NCI-H1092 treated with DMSO at 0.1 percent for 48 hours (cell line): Measurements from ENCODE around the gene KLK13.
A peak's percentile ranks its signal among the peaks of the same experiment; 100 is the strongest.

Experiments used
- DNase-seq: peaks from one replicate; lab custom pipeline; 2025; lab: John Stamatoyannopoulos, UW

Gene KLK13, protein sequence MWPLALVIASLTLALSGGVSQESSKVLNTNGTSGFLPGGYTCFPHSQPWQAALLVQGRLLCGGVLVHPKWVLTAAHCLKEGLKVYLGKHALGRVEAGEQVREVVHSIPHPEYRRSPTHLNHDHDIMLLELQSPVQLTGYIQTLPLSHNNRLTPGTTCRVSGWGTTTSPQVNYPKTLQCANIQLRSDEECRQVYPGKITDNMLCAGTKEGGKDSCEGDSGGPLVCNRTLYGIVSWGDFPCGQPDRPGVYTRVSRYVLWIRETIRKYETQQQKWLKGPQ

DNA sequence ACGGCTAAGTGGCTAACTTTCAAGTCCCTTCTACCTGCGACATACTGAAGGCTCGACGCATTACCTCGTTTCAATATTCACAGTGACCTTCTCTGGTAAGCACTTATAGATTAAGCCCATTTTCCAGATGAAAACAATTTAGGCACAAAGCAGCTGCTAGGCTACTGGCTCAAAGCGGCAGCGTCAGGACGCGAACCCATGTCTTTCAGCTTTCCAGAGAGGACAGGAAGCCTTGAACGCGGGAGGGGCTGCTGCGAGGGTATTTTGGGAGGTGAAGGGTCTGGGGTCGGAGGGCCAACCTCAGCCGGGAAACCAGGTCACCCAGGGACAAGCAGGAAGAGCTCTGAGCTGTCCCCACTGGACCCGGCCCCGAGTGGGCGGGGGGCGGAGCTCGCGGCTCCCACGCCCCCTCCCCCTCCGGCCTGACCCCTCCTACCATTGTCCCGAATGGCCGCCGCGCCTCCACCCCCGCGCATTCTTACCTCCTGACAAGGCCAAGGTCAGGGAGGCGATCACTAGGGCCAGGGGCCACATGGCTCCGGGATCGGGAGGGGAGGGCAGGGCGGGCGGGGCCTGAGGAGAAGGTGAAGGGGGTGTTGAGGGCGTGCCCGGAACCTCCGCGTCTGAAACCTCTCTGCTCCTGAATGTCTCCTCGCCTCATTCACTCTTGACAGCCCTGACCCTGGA is at the start of gene KLK13:
Gene KLK13 (minus strand): TSS at position 559 of the 687 bp plus-strand sequence. CDS start 25 bp downstream, at position 534.
- no peak for DNase-seq

DNA sequence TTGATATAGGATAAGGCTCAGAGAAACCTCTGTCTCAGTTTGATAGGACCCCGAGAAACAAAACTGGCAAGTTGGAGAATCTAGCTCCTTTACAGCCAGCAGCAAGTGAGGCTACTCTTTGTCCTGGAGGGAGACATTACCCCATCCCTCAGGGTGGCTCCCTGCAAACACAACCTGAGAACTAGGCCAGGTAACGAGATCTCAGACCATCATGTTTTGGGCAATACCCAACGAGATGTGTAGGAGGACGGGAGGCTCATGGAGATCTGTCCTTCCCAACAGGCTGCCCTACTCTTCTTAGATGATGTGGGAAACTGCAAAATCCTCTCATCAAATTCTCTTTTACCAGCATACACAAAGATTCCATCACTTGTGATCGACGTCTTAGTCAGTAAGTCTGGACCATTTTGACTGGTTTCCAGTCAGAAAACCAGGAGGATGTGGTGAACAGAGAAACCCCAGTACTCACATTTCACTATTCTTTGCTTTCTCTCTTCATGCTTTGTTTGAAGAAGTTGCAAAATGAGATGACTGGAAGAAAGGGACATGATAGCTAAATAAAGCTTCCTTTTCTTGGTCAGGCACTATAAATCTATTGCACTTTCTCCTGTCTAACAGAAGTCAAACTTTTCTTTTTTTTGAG is 49.3 kb upstream of the KLK13 start:
- no peak for DNase-seq

DNA sequence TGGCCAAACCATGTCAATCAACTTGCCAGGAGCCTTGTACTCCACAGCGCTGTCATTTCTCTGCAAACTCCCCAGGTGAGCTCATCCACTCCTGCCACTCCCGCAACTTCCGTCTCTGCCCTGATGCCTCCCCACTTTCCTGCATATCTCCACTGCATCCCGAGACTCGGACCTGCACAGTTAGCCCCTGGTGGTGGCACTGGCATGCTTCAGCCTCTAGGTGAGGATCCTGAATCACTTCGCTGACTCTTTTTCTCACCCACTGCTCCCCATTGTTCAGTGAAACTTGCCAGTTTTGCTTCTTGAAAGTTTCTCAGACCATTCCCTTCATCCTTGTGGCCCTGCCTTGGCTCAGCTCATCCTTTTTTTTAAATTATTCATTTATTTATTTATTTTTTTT is 46.7 kb upstream of the KLK13 start:
- DNase-seq = no peak

DNA sequence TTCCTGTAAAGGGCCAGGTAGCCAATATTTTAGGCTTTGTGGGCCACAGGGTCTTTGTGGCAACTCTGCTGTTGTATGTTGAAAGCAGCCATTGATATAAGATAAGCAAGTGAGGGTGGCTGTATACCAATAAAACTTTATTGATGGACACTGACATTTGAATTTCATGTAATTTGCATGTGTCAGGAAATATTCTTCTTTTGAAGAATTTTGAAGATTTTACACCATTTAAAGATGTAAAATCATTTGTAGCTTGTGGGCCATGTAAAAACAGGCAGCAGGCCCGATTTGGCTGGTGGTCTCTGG is 45.7 kb upstream of the KLK13 start:
- DNase-seq = no peak

DNA sequence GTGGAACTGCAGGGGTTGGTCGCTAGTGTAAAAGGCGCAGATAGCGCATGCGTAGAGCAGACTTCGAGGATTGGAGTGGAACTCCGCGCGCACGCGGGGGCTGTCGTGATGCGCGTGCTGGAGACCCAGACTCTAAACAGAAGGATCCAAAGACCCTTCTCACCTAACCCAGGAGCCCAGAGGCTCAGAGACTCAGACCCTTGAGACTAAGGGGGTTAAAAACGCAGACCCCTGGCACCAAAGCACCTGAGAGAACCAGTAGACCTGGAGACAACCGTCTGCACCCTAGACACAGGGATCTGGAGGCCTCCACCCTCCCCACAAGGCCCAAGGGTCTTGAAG is 43.9 kb upstream of the KLK13 start:
- DNase-seq = peak; percentile 86

DNA sequence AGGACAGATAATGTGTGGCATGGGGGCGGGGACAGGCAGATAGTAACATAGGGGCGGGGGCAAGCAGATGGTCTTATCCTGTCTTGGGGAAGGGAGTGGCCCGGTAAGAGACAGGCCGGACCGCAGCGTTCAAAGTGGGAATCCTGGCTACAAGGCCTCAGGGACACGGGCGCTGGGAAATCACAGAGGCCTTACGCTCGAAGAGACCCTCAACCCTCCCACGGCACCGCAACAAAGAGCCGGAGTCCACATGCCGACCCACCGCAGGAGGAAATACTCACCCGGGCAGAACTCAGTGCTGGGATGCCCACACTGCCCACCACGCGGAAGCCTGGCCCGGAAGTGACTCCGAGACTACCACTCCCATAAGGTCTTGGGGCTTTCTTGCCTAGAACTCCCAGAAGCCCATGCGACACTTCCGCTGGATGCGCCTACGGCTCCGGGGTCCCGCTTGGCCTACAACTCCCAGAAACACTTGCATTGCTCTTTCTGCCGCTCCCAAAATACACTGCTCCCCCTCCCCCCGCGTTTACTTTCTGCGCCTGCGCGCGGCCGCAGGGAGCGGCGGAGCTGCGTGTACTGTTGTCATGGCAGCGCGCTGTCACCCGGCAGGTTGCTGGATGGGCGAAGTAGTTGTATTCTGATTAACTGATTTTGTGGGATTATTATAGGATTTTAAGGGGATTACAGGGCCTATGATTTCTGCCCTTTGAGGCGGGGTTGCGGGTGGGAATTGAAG is 43.3 kb upstream of the KLK13 start, which contains the start of gene CTU1:
Gene CTU1 (minus strand): TSS at position 344 of the 739 bp plus-strand sequence. CDS start 3,840 bp downstream, outside the sequence.
- peak; percentile 96 for DNase-seq

DNA sequence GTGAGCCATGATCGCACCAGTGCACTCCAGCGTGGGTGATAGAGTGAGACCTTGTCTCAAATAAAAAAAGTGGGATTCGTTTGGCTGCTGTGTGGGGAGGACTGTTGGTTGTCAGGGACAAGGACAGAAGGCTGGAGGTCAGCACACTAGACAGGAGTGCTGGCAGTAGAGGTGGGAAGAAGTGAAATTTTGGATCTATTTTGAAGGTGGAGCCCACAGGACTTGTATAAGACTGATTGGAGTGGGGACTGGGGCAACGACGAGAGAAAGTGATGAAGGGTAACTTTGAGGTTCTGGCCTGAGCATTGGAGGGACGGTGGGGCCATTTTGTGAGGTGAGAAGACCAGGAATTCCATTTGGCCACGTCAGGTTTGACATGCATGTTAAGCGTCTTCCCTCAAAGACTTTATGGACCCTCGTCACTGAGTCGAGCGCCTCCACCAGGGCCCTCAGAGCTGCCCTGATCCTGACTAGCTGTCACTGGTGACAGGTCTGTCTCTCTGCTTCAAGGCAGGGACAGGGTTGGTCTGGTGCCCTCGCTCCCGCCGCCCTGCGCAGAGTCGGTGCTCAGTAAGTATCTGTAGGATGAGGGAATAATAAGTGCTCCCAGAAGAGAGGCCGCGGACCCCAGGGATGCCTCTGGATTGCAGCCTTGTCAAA is 42.6 kb upstream of the KLK13 start:
- no peak for DNase-seq

DNA sequence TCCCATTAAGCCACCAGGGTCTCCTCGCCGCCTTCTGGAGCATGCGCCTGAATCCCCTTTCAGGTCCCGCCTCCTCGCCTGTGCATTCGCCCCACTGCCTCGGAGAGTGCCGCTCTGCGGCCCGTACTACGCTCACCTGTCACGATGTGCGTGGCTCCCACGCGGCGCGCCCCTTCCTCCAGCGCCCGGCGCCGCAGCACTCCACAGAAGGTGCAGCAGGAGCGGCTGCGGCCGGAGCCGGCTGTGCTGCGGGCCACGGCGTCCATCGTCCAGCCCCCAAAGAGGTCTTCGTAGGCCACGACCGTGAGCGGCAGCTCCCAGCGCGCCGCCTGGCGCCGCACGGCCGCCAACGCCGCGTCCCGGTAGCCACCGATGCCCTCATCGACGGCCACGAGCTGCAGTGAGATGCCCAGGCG is 39.0 kb upstream of the KLK13 start:
- DNase-seq = no peak

DNA sequence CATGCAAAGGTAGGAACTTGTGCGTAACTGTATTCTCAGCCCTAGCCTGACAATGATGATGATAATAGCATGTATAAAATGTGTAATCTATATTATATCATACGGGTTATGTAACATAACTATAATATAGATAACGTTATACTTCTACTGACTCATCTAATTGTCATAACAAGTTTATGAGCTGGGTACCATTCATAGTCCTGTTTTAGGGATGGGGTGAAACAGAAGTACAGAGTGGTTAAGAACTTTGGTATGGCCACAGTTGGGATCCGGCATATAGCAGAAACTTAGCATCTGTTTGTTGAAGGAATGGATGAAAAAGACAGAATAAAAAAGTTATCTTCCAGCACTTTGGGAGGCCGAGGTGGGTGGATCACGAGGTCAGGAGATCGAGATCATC is 38.1 kb upstream of the KLK13 start:
- DNase-seq = no peak

DNA sequence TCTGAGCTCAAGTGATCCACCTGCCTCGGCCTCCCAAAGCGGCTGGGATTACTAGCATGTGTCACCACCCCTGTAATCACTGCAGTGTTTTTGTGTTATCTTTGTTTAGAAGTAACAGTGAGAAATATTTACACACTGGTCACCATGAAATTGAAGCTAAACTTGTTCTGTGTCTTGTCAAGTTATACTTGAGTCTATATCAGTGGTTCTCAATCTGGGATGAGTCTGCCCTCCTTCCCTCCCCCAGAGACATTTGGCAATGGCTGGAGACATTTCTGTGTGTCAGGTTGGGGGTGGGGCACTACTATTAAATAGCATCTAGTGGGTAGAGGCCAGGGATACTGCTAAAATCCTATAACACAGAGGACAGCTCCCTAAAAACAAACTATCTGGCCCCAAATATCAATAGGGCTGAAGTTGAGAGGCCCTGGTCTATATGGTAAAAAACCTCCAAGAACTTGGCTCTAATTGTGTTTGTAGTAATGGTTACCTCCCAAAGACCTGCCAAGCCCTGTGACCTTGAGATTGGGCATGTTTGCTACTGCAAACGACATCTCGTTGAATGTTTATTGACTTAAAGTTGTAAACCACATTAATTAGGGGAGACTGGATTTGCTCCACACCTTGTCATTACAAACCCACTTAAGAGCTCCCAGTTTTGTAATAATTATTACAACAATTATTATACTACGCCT is 36.4 kb upstream of the KLK13 start:
- no peak for DNase-seq

DNA sequence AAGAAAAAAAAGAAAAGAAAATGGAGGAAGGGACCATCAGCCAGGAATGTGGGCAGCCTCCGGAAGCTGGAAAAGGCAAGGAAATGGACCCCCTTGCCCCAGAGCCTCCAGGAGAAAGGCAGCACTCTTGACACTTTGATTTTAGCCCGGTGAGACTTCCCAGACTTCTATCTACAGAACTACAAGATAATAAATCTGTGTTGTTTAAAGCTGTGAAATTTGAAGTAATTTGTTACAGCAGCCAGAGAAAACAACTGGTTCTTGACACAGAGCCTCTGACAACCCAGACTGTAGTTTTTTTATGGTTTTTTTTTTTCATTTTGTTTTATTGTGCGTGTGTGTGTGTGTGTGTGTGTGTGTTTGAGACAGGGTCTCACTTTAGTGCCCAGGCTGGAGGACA is 35.7 kb upstream of the KLK13 start:
- DNase-seq = no peak

DNA sequence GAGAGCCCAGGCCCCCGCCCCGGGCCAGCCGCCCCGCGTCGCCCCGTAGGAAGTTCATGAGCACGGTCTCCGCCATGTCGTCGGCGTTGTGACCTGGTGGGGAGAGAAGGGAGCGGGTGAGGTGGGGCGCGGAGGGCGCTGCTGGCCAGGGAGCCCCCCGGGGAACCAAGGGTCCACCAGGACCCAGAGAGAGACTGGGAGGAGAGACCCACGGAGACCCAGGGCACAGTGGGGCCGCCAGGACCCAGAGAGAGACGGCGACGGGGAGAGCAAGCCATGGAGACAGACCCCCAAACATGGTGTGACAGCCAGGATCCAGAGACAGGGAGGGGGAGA is 34.1 kb upstream of the KLK13 start:
- DNase-seq = no peak

DNA sequence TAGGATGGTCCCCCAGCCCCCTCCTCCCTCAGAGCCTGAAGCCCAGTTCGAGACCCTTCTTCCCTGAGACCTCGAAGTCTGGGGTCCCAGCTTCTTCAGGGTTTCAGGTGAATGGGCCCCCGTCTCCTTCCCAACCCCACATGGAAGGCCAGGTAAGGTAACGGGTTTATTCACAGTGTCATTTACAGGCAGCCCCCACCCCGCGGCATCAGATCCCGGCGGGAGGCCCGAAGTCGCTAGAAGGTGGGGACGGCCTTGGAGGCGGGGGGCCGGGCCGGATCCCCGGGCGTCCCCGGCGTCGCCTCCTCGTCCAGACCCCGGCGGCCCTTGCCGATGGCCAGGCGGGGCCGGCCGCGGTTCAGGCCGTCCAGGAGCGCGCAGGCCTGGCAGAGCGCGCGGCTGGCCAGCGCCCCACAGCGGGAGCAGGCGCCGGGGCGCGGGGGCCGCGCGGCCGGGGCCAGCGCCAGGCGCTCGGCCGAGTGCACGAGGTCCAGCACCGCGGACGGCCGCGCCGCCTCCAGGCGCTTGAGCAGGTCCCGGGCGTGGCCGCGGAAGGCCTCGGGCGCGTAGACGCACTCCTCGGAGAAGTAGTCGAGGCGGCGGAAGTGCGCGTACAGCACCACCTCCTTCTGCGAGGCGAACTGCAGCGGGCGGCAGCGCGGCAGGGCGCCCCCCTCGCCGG is 33.6 kb upstream of the KLK13 start:
- no peak for DNase-seq

DNA sequence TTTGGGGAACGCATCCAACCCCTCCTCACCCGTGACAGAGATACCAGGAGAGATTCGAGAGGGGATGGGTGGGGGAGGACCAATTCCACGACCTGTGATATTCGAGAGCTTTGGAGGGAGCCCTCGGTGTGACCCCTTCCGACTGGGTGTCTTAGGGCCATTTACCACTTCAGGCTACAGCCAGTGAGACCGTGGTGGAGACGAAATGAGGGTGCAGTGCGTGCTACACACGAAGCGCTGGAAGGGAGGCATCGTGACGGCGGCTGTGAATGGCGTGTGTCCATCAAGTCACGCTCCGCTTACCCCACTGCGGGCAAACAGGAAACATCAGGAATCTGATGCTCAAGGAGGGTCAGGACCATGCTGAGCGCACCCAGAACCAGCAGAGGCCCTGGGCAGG is 32.9 kb upstream of the KLK13 start:
- DNase-seq = no peak

DNA sequence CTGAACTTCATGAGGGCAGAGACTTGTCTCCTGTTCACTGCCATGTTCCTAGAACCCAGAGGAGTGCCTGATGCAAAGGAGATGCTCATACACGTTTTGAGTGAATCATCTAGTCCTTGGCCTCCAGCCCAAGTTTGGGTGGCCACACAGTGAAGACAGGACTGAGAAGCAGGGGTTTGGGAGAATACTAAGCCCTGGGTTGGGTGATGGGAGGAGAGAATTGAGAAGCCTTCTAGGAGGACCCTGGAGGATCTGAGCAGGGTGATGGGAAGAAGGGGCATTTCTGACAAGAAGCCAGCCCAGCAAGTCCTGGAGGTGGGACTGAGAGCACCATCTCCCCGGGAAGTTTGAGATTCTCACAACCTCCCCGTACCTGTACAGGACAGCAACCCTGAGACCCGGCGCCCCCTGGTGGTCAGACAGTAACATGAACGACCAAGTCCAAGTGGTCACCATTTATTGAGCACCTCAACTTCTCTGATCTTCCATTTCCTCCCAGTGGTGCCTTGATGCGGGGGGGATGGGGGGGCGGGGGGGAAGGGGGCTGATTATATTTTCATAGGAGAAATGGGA is 32.4 kb upstream of the KLK13 start:
- no peak for DNase-seq

DNA sequence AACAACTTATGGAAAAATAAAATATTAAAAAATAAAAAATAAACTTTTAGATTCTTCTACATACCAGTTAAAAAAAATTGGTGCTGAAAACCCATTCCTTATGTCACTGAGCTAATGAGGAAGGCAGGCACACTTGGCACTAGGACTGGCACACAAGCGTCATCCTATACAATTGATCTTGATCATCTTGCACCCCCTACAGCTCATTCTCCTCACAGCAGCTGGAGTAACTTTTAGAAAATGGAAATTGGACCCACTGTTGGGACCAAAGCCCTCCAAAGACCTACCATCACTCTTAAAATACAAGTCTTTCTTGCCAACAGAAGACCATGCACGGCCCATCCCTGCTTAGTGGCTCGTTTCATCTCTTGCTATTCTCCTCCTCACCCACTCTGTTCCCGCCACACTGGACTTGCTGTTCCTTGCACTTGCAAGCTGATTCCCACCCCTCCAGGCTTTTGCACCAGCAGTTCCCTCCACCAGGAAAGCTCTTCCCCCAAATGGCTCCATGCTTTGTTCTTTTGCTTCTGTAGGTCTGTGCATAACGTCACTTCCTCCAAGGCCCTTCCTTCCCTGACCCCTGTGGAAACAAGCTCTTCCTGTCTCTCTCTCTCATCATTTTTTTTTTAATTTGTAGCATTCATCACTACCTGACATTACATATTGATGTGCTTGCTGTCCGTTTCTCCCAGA is 31.7 kb upstream of the KLK13 start:
- DNase-seq = no peak

DNA sequence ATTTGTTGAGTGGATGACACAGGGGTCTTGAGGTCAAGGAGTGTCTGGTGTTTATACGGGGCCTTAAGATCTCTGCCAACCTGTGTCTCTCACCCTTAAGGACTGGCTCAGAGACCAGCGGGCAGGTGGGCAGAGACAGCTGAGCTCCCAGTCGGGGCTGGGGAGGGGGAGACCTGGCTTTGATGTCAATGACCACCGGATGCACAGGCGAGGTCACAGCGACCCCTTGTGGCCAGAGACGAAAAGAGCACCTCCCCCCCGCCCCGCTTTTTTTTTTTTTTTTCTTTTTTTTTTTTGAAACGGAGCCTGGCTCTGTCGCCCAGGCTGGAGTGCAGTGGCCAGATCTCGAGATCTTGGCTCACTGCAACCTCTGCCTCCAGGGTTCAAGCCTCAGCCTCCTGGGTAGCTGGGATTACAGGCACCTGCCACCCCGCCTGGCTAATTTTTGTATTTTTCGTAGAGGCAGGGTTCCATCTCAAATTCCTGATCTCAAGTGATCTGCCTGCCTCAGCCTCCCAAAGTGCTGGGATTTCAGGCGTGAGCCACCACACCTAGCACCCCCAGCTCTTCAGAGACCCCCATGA is 29.9 kb upstream of the KLK13 start:
- no peak for DNase-seq

DNA sequence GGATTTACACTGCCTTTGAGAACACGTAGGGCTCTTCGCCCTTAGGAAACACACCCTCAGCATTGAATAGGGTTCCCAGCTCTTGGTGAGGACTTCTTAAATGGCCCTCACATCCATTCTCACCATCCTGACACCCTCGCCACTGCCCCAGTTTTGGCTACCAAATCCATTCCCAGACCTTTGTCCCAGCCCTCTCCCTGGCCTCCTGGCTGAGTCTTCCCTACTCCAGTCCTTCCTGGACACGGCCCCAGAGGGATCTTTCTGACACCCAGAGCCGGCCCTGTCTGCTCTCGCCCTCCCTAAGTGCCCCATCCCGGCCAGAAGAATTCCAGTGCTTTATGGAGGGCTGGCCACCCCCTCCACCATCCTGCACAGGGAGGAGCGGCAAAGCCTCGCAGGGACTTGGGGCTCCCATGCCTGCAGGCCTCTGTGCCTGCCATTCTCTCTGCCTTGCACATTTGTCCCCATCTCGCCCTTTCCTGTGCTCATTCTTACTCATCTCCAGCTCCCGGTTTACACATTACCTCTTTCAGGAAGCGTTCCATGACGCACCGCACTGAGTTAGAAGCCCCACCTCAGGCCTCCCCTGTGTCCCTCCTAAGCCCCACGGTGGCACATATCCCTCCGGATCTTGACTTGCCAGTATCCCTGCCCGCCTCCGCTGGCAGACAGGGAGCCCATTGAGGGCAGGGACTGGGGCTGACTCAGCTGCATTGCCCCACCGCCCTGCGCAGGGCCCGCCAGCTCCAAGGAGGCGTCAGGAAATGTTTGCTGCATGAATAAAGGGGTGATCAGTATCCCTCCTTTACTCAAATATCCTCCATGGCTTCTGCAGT is 28.8 kb upstream of the KLK13 start:
- DNase-seq = no peak

DNA sequence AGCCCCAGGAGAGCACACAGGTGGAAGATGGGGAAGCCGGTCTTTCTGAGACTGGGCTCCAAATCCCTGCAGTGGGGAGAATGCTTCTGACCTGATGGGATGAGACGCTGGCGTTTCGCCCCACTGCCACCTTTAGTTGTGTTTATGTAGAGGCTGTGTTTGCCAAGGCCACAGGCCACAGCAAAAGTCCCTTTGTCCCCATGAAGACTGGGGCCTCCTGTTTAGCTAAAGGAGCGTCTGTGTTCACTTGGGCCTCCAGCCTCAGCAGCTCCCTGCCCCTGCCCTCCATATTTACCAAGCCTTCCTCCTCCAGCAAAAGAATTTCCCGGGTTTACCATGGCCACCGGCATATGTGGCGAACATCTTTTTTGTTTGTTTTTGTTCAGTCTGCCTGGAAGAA is 28.2 kb upstream of the KLK13 start:
- no peak for DNase-seq
